ENCODE measurements around the gene RAB36.

GRCh38 chr22:23176645-23177027, 31.4 kb downstream of the RAB36 start:
- TF ChIP-seq CTCF (IDR thresholded peaks at IDR 0.05 in 4 of 5, conservative IDR thresholded peaks at IDR 0.05 in 1 of 5), result no peak
- TF ChIP-seq POLR2A (IDR thresholded peaks at IDR 0.05), result no peak

All from gastrocnemius medialis (tissue), 4 donors.